GM12878 (cell line): ENCODE results near the gene KRCC1.

Experiments used
- CBFB ChIP-seq: IDR thresholded peaks from 2 replicates; pipeline ENCODE4 v1.6.1; 2016; ENCODE audit warnings: antibody characterized with exemption, low read depth
- CBX3 ChIP-seq: fragments of 200-600 bp; sonication (generic); IDR thresholded peaks from 2 replicates; pipeline ENCODE4 v1.6.1; 2016; ENCODE audit warnings: low read depth, borderline replicate concordance
- EED ChIP-seq: sonication (generic); IDR thresholded peaks from 2 replicates; pipeline ENCODE4 v1.6.1; 2016; ENCODE audit warnings: antibody characterized with exemption, low read depth
- EP300 ChIP-seq, 2 experiments: fragments of 150-350 bp in 1 of 2; IDR thresholded peaks; 2 replicates each; pipeline ENCODE4 v1.6.1; 2011 to 2012; ENCODE audit warnings: low read depth in 2 of 2, low read length in 2 of 2, borderline replicate concordance in 1 of 2, improper control_type of control experiment in 1 of 2, inconsistent platforms in 1 of 2; ENCODE audit not compliant: control insufficient read depth in 1 of 2
- EZH2 ChIP-seq: IDR thresholded peaks from 2 replicates; pipeline ENCODE4 v1.6.1; 2012; ENCODE audit warnings: low read depth, mild to moderate bottlenecking, control low read depth, inconsistent platforms, low read length, borderline replicate concordance; ENCODE audit not compliant: control insufficient read depth
- HDAC2 ChIP-seq: fragments of 200-600 bp; sonication (generic); IDR thresholded peaks from 2 replicates; pipeline ENCODE4 v1.6.1; 2017
- NFIC ChIP-seq: IDR thresholded peaks from 2 replicates; pipeline ENCODE4 v1.6.1; 2012; ENCODE audit warnings: low read depth, mild to moderate bottlenecking, inconsistent platforms, low read length, moderate library complexity
- POLR2AphosphoS5 ChIP-seq: IDR thresholded peaks from 2 replicates; pipeline ENCODE4 v1.6.1; 2011; ENCODE audit warnings: mild to moderate bottlenecking, low read length, inconsistent platforms
- SRF ChIP-seq, 2 experiments: IDR thresholded peaks; 2 replicates each; pipeline ENCODE4 v1.6.1; 2011; ENCODE audit warnings: low read depth in 2 of 2, low read length in 2 of 2, mild to moderate bottlenecking in 1 of 2, moderate library complexity in 1 of 2
- STAT3 ChIP-seq: IDR thresholded peaks from 2 replicates; pipeline ENCODE4 v1.6.1; 2011; ENCODE audit warnings: low read depth, low read length, improper control_type of control experiment
- TF ChIP-seq, protein P1 (sequence below): fragments of 450-650 bp; IDR thresholded peaks from 2 replicates; pipeline ENCODE4 v1.6.1; 2017; ENCODE audit warnings: antibody characterized with exemption, mild to moderate bottlenecking, moderate library complexity
- TF ChIP-seq, protein P2 (sequence below), 3 experiments: IDR thresholded peaks in 2 of 3; conservative IDR thresholded peaks in 1 of 3; 2 replicates each; pipeline ENCODE4 v1.5.1; 2011; ENCODE audit warnings: low read depth in 3 of 3, low read length in 3 of 3, mild to moderate bottlenecking in 3 of 3, control low read depth in 2 of 3, moderate library complexity in 2 of 3, inconsistent platforms in 1 of 3, mixed read lengths in 1 of 3; ENCODE audit not compliant: control insufficient read depth in 2 of 3, insufficient read depth in 1 of 3; ENCODE audit errors: extremely low read depth in 1 of 3
- TF ChIP-seq, protein P3 (sequence below): IDR thresholded peaks from 2 replicates; pipeline ENCODE4 v1.6.1; 2012; ENCODE audit warnings: low read depth, low read length, improper control_type of control experiment
- TF ChIP-seq, protein P4 (sequence below): IDR thresholded peaks from 2 replicates; pipeline ENCODE4 v1.6.1; 2011; ENCODE audit warnings: low read depth, low read length, improper control_type of control experiment, borderline replicate concordance

DNA sequence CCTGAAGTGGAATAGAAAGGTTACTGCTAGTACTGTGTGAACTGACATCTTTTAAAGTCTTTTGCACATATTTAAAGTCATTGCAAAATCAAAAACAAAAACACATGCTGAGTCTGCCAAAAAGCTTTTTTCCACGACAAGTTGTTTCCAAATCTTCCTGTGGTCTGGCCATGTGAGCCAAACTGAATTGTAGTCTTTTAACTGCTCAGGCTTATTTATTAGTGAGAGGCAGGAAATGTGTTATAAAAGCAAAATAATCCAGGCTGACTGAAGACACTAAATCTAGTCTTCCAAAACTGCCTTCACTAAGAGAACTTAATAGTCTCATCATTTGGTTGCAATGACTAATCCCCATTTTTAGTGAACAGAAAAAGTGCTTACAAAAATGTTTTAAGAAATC, 2.3 kb downstream of the KRCC1 start:
- TF ChIP-seq SRF (IDR thresholded peaks at IDR 0.05; ENCODE audit: low read depth in 2 of 2, low read length in 2 of 2) (no peak), HDAC2 (no peak), POLR2AphosphoS5 (no peak), CBX3 (no peak), CBFB (no peak), EZH2 (no peak), EP300 (IDR thresholded peaks at IDR 0.05; ENCODE audit: borderline replicate concordance in 1 of 2, control insufficient read depth in 1 of 2, low read depth in 2 of 2, low read length in 2 of 2) (no peak), NFIC (no peak), STAT3 (no peak), EED (no peak)
- TF ChIP-seq, protein P1, sequence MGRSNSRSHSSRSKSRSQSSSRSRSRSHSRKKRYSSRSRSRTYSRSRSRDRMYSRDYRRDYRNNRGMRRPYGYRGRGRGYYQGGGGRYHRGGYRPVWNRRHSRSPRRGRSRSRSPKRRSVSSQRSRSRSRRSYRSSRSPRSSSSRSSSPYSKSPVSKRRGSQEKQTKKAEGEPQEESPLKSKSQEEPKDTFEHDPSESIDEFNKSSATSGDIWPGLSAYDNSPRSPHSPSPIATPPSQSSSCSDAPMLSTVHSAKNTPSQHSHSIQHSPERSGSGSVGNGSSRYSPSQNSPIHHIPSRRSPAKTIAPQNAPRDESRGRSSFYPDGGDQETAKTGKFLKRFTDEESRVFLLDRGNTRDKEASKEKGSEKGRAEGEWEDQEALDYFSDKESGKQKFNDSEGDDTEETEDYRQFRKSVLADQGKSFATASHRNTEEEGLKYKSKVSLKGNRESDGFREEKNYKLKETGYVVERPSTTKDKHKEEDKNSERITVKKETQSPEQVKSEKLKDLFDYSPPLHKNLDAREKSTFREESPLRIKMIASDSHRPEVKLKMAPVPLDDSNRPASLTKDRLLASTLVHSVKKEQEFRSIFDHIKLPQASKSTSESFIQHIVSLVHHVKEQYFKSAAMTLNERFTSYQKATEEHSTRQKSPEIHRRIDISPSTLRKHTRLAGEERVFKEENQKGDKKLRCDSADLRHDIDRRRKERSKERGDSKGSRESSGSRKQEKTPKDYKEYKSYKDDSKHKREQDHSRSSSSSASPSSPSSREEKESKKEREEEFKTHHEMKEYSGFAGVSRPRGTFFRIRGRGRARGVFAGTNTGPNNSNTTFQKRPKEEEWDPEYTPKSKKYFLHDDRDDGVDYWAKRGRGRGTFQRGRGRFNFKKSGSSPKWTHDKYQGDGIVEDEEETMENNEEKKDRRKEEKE, result no peak
- TF ChIP-seq, protein P2, sequence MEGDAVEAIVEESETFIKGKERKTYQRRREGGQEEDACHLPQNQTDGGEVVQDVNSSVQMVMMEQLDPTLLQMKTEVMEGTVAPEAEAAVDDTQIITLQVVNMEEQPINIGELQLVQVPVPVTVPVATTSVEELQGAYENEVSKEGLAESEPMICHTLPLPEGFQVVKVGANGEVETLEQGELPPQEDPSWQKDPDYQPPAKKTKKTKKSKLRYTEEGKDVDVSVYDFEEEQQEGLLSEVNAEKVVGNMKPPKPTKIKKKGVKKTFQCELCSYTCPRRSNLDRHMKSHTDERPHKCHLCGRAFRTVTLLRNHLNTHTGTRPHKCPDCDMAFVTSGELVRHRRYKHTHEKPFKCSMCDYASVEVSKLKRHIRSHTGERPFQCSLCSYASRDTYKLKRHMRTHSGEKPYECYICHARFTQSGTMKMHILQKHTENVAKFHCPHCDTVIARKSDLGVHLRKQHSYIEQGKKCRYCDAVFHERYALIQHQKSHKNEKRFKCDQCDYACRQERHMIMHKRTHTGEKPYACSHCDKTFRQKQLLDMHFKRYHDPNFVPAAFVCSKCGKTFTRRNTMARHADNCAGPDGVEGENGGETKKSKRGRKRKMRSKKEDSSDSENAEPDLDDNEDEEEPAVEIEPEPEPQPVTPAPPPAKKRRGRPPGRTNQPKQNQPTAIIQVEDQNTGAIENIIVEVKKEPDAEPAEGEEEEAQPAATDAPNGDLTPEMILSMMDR (IDR thresholded peaks at IDR 0.05 in 2 of 3, conservative IDR thresholded peaks at IDR 0.05 in 1 of 3; ENCODE audit: control insufficient read depth in 2 of 3, extremely low read depth in 1 of 3, insufficient read depth in 1 of 3, low read depth in 3 of 3, low read length in 3 of 3), result no peak
- TF ChIP-seq, protein P3, sequence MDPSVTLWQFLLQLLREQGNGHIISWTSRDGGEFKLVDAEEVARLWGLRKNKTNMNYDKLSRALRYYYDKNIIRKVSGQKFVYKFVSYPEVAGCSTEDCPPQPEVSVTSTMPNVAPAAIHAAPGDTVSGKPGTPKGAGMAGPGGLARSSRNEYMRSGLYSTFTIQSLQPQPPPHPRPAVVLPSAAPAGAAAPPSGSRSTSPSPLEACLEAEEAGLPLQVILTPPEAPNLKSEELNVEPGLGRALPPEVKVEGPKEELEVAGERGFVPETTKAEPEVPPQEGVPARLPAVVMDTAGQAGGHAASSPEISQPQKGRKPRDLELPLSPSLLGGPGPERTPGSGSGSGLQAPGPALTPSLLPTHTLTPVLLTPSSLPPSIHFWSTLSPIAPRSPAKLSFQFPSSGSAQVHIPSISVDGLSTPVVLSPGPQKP, result no peak
- TF ChIP-seq, protein P4, sequence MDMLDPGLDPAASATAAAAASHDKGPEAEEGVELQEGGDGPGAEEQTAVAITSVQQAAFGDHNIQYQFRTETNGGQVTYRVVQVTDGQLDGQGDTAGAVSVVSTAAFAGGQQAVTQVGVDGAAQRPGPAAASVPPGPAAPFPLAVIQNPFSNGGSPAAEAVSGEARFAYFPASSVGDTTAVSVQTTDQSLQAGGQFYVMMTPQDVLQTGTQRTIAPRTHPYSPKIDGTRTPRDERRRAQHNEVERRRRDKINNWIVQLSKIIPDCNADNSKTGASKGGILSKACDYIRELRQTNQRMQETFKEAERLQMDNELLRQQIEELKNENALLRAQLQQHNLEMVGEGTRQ, result no peak
